HCT116 (cell line): ENCODE measurements around the gene HEG1.

Experiments
- CTCF ChIP-seq, 3 experiments: fragments of 200-600 bp in 1 of 3; sonication (generic) in 1 of 3; IDR thresholded peaks in 2 of 3; conservative IDR thresholded peaks in 1 of 3; 2 replicates each; pipeline ENCODE4 v1.5.1; 2012 to 2017; ENCODE audit warnings: low read depth in 2 of 3, low read length in 2 of 3, antibody characterized with exemption in 1 of 3, borderline replicate concordance in 1 of 3, control low read depth in 1 of 3, mild to moderate bottlenecking in 1 of 3, mixed read lengths in 1 of 3, mixed run types in 1 of 3, moderate library complexity in 1 of 3; ENCODE audit not compliant: insufficient read depth in 1 of 3
- EGR1 ChIP-seq: IDR thresholded peaks from 2 replicates; pipeline ENCODE4 v1.6.1; 2012; ENCODE audit warnings: low read depth
- EZH2 ChIP-seq: fragments of 200-600 bp; sonication (generic); IDR thresholded peaks from 2 replicates; pipeline ENCODE4 v1.6.1; 2017; ENCODE audit warnings: antibody characterized with exemption, mixed run types

GRCh38 chr3:125035217-125035616 lies 20.6 kb downstream of the HEG1 start:
- no peak for TF ChIP-seq CTCF (IDR thresholded peaks at IDR 0.05 in 2 of 3, conservative IDR thresholded peaks at IDR 0.05 in 1 of 3; ENCODE audit: borderline replicate concordance in 1 of 3, insufficient read depth in 1 of 3, low read depth in 2 of 3, low read length in 2 of 3)
- no peak for TF ChIP-seq EZH2
- TF ChIP-seq EGR1, result no peak
